IMR-90 (cell line): Measurements from ENCODE around the gene CEP128.

ENCODE experiments used
- BHLHE40 ChIP-seq: fragments of 150-350 bp; IDR thresholded peaks from 2 replicates; pipeline ENCODE4 v1.6.1; 2016; ENCODE audit warnings: mild to moderate bottlenecking, low read depth, low read length
- CEBPB ChIP-seq: IDR thresholded peaks from 2 replicates; pipeline ENCODE4 v1.6.1; 2012; ENCODE audit warnings: low read depth, low read length, improper control_type of control experiment
- CTCF ChIP-seq: conservative IDR thresholded peaks from 2 replicates; pipeline ENCODE4 v1.5.1; 2012; ENCODE audit warnings: mild to moderate bottlenecking, low read depth, low read length, improper control_type of control experiment
- ELK1 ChIP-seq: fragments of 150-350 bp; IDR thresholded peaks from 2 replicates; pipeline ENCODE4 v1.6.1; 2016; ENCODE audit warnings: low read depth, mild to moderate bottlenecking, low read length, moderate library complexity, borderline replicate concordance
- FOS ChIP-seq: fragments of 150-350 bp; IDR thresholded peaks from 2 replicates; pipeline ENCODE4 v1.6.1; 2016; ENCODE audit warnings: low read depth, low read length
- MAFK ChIP-seq: IDR thresholded peaks from 2 replicates; pipeline ENCODE4 v1.6.1; 2012; ENCODE audit warnings: low read depth, low read length, improper control_type of control experiment
- MAZ ChIP-seq: IDR thresholded peaks from 2 replicates; pipeline ENCODE4 v1.6.1; 2012; ENCODE audit warnings: low read depth, mild to moderate bottlenecking, low read length, improper control_type of control experiment, moderate library complexity, borderline replicate concordance
- MXI1 ChIP-seq: IDR thresholded peaks from 2 replicates; pipeline ENCODE4 v1.6.1; 2012; ENCODE audit warnings: low read depth, mild to moderate bottlenecking, low read length, moderate library complexity, borderline replicate concordance
- NFE2L2 ChIP-seq: fragments of 150-350 bp; IDR thresholded peaks from 2 replicates; pipeline ENCODE4 v1.6.1; 2016; ENCODE audit warnings: low read depth, mild to moderate bottlenecking, low read length
- POLR2A ChIP-seq: IDR thresholded peaks from 2 replicates; pipeline ENCODE4 v1.6.1; 2012; ENCODE audit warnings: mild to moderate bottlenecking, low read depth, low read length
- RFX5 ChIP-seq: IDR thresholded peaks from 2 replicates; pipeline ENCODE4 v1.8.0; 2012; ENCODE audit warnings: low read depth, mild to moderate bottlenecking, low read length, moderate library complexity
- SMC3 ChIP-seq: fragments of 150-350 bp; IDR thresholded peaks from 2 replicates; pipeline ENCODE4 v1.6.1; 2016; ENCODE audit warnings: low read depth, mild to moderate bottlenecking, antibody characterized with exemption, low read length, moderate library complexity
- TF ChIP-seq, protein P1 (sequence below): fragments of 150-350 bp; IDR thresholded peaks from 2 replicates; pipeline ENCODE4 v1.6.1; 2017; ENCODE audit warnings: mild to moderate bottlenecking, antibody characterized with exemption, low read length, low read depth

DNA sequence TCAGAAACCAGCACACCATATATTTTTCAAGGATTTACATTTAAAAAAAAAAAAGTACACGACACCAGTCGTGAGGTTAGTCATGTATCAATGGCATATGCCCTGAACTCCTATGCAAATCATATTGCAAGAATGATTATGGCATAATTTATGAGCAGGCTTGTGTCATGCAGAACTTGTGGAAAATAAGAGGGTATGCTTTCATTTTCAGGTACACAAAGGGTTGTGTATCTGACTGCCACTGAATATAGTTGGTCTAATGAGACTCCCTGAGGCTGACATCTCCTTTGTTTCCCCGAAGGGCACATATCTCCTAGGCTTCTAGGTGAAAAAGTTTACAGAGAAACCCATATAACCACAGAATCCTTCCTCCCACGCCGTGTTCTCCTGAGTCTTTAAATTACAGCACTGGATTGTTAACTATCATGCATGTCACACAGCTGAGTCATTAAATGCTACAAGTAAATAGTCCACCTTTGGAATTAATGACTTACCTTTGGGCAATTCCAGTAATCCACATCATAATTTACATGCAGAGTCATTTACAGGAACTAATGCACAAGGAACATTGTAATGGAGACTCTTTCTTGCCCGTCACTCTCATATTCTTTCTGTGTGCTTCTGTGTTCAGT lies 373.5 kb downstream of the CEP128 start:
- TF ChIP-seq POLR2A: no peak
- no peak for TF ChIP-seq CTCF
- no peak for TF ChIP-seq CEBPB
- TF ChIP-seq MAFK: no peak
- TF ChIP-seq SMC3: no peak
- TF ChIP-seq MXI1: no peak
- TF ChIP-seq, protein P1, sequence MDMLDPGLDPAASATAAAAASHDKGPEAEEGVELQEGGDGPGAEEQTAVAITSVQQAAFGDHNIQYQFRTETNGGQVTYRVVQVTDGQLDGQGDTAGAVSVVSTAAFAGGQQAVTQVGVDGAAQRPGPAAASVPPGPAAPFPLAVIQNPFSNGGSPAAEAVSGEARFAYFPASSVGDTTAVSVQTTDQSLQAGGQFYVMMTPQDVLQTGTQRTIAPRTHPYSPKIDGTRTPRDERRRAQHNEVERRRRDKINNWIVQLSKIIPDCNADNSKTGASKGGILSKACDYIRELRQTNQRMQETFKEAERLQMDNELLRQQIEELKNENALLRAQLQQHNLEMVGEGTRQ: no peak
- TF ChIP-seq BHLHE40: no peak
- TF ChIP-seq MAZ: no peak
- no peak for TF ChIP-seq RFX5
- TF ChIP-seq NFE2L2: 0 out of 2 replicates have a peak, but pooled peaks have one; percentile 12
- TF ChIP-seq FOS: peak; percentile 30; the same call in 1 of the 2 replicates
- no peak for TF ChIP-seq ELK1
